Measurements from ENCODE around the gene MYRF. TPM values are rescaled to one million over a fixed set of nuclear protein-coding genes. Genes with fewer than 3 reads are reported as not detected.

MYRF gene
- total and polyA plus RNA-seq, 2 of the 13 experiments (the other 11 are each of a cell fraction or from before 2014, with no cell fraction given) = 10.2 to 25.9 TPM

GRCh38 chr11:61815790-61816735 lies 63.6 kb downstream of the MYRF start (continued):
- TF ChIP-seq PAWR (CRISPR knock-in tag; IDR thresholded peaks at IDR 0.05; ENCODE audit: borderline replicate concordance) = no peak; the same call in 1 of the 2 replicates
- TF ChIP-seq ZNF274 (CRISPR knock-in tag; IDR thresholded peaks at IDR 0.05) = no peak
- no peak for TF ChIP-seq GATAD2A (CRISPR knock-in tag; IDR thresholded peaks at IDR 0.05)
- no peak for TF ChIP-seq ETV6 (CRISPR knock-in tag; conservative IDR thresholded peaks at IDR 0.05)
- no peak for TF ChIP-seq MED8 (CRISPR knock-in tag; IDR thresholded peaks at IDR 0.05; ENCODE audit: insufficient replicate concordance)
- no peak for TF ChIP-seq NR2C2 (CRISPR knock-in tag; IDR thresholded peaks at IDR 0.05; ENCODE audit: borderline replicate concordance)
- no peak for TF ChIP-seq THAP7 (CRISPR knock-in tag; IDR thresholded peaks at IDR 0.05)
- TF ChIP-seq CENPT (CRISPR knock-in tag; IDR thresholded peaks at IDR 0.05; ENCODE audit: low read depth) = no peak
- TF ChIP-seq, protein P1, sequence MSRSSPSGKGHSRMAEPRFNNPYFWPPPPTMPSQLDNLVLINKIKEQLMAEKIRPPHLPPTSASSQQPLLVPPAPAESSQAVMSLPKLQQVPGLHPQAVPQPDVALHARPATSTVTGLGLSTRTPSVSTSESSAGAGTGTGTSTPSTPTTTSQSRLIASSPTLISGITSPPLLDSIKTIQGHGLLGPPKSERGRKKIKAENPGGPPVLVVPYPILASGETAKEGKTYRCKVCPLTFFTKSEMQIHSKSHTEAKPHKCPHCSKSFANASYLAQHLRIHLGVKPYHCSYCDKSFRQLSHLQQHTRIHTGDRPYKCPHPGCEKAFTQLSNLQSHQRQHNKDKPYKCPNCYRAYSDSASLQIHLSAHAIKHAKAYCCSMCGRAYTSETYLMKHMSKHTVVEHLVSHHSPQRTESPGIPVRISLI (CRISPR knock-in tag; IDR thresholded peaks at IDR 0.05; ENCODE audit: borderline replicate concordance) = no peak
- TF ChIP-seq, protein P2, sequence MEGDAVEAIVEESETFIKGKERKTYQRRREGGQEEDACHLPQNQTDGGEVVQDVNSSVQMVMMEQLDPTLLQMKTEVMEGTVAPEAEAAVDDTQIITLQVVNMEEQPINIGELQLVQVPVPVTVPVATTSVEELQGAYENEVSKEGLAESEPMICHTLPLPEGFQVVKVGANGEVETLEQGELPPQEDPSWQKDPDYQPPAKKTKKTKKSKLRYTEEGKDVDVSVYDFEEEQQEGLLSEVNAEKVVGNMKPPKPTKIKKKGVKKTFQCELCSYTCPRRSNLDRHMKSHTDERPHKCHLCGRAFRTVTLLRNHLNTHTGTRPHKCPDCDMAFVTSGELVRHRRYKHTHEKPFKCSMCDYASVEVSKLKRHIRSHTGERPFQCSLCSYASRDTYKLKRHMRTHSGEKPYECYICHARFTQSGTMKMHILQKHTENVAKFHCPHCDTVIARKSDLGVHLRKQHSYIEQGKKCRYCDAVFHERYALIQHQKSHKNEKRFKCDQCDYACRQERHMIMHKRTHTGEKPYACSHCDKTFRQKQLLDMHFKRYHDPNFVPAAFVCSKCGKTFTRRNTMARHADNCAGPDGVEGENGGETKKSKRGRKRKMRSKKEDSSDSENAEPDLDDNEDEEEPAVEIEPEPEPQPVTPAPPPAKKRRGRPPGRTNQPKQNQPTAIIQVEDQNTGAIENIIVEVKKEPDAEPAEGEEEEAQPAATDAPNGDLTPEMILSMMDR (CRISPR knock-in tag; IDR thresholded peaks at IDR 0.05) = no peak
- TF ChIP-seq, protein P3, sequence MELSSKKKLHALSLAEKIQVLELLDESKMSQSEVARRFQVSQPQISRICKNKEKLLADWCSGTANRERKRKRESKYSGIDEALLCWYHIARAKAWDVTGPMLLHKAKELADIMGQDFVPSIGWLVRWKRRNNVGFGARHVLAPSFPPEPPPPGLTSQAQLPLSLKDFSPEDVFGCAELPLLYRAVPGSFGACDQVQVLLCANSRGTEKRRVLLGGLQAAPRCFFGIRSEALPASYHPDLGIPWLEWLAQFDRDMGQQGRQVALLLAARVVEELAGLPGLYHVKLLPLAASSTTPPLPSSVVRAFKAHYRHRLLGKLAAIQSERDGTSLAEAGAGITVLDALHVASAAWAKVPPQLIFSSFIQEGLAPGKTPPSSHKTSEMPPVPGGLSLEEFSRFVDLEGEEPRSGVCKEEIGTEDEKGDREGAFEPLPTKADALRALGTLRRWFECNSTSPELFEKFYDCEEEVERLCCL (CRISPR knock-in tag; IDR thresholded peaks at IDR 0.05; ENCODE audit: borderline replicate concordance) = no peak
- TF ChIP-seq, protein P4, sequence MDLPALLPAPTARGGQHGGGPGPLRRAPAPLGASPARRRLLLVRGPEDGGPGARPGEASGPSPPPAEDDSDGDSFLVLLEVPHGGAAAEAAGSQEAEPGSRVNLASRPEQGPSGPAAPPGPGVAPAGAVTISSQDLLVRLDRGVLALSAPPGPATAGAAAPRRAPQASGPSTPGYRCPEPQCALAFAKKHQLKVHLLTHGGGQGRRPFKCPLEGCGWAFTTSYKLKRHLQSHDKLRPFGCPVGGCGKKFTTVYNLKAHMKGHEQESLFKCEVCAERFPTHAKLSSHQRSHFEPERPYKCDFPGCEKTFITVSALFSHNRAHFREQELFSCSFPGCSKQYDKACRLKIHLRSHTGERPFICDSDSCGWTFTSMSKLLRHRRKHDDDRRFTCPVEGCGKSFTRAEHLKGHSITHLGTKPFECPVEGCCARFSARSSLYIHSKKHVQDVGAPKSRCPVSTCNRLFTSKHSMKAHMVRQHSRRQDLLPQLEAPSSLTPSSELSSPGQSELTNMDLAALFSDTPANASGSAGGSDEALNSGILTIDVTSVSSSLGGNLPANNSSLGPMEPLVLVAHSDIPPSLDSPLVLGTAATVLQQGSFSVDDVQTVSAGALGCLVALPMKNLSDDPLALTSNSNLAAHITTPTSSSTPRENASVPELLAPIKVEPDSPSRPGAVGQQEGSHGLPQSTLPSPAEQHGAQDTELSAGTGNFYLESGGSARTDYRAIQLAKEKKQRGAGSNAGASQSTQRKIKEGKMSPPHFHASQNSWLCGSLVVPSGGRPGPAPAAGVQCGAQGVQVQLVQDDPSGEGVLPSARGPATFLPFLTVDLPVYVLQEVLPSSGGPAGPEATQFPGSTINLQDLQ (CRISPR knock-in tag; IDR thresholded peaks at IDR 0.05) = no peak
- TF ChIP-seq NR1H2 (CRISPR knock-in tag; IDR thresholded peaks at IDR 0.05; ENCODE audit: borderline replicate concordance, low read depth) = no peak
- no peak for TF ChIP-seq RFX5 (IDR thresholded peaks at IDR 0.05; ENCODE audit: low read depth, low read length)
- TF ChIP-seq ZNF891 (CRISPR knock-in tag; IDR thresholded peaks at IDR 0.05) = no peak
- no peak for TF ChIP-seq NRL (CRISPR knock-in tag; IDR thresholded peaks at IDR 0.05; ENCODE audit: borderline replicate concordance)
- TF ChIP-seq, protein P5, sequence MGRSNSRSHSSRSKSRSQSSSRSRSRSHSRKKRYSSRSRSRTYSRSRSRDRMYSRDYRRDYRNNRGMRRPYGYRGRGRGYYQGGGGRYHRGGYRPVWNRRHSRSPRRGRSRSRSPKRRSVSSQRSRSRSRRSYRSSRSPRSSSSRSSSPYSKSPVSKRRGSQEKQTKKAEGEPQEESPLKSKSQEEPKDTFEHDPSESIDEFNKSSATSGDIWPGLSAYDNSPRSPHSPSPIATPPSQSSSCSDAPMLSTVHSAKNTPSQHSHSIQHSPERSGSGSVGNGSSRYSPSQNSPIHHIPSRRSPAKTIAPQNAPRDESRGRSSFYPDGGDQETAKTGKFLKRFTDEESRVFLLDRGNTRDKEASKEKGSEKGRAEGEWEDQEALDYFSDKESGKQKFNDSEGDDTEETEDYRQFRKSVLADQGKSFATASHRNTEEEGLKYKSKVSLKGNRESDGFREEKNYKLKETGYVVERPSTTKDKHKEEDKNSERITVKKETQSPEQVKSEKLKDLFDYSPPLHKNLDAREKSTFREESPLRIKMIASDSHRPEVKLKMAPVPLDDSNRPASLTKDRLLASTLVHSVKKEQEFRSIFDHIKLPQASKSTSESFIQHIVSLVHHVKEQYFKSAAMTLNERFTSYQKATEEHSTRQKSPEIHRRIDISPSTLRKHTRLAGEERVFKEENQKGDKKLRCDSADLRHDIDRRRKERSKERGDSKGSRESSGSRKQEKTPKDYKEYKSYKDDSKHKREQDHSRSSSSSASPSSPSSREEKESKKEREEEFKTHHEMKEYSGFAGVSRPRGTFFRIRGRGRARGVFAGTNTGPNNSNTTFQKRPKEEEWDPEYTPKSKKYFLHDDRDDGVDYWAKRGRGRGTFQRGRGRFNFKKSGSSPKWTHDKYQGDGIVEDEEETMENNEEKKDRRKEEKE (IDR thresholded peaks at IDR 0.05) = no peak

Data from HepG2 (cell line).